Peyer's patch (tissue), 4 donors: ENCODE measurements around the gene TMEM140. TPM values are rescaled to one million over a fixed set of nuclear protein-coding genes. Genes with fewer than 3 reads are reported as not detected.

Experiments used
- DNase-seq, 3 donors: peaks; one replicate each; pipeline ENCODE4 v3.0.0-alpha.2; 2017 to 2019
- H3K27ac ChIP-seq, 4 donors: fragments of 200-600 bp; sonication (generic); one replicate each; pipeline ENCODE4 v1.5.1; 2016 to 2019
- H3K27me3 ChIP-seq, 2 donors: fragments of 200-600 bp; sonication (generic); one replicate each; pipeline ENCODE4 v1.5.1; 2019
- H3K36me3 ChIP-seq, 3 donors: fragments of 200-600 bp; sonication (generic); one replicate each; pipeline ENCODE4 v1.5.1; 2016 to 2019
- H3K4me1 ChIP-seq, 4 donors: fragments of 200-600 bp; sonication (generic); one replicate each; pipeline ENCODE4 v1.5.1; 2016 to 2019
- H3K4me3 ChIP-seq, 4 donors: fragments of 200-600 bp; sonication (generic); 1 replicate in 3 of 4; 2 replicates in 1 of 4; pipeline ENCODE4 v1.5.1; 2016 to 2019; ENCODE audit warnings: mild to moderate bottlenecking in 1 of 4
- H3K9me3 ChIP-seq, 4 donors: fragments of 200-600 bp; sonication (generic); one replicate each; pipeline ENCODE4 v1.5.1; 2016 to 2019; ENCODE audit warnings: mild to moderate bottlenecking in 1 of 4
- POLR2A ChIP-seq, 2 donors: fragments of 450-650 bp; IDR thresholded peaks; one replicate each; pipeline ENCODE4 v1.5.1; 2017; ENCODE audit warnings: antibody characterized with exemption in 2 of 2, mild to moderate bottlenecking in 2 of 2, moderate library complexity in 2 of 2
- total RNA-seq, 4 donors: library from RNA; depleted of rRNA; stranded (reverse); fragments of >200 nt; gene quantifications; one replicate each; pipeline ENCODE4 v1.1.0, GENCODE V29; 2016
- TF ChIP-seq, protein P1 (sequence below), 6 experiments: fragments of 450-650 bp in 4 of 6; fragments of 200-600 bp in 2 of 6; sonication (generic) in 1 of 6; IDR thresholded peaks; one replicate each; pipeline ENCODE4 v1.5.1; 2017 to 2019; ENCODE audit warnings: antibody characterized with exemption in 6 of 6, mild to moderate bottlenecking in 3 of 6, moderate library complexity in 1 of 6

The TMEM140 gene
- total RNA-seq, 4 donors from 2014 or later: 33.4 to 39.6 (median 36.5) TPM

DNA sequence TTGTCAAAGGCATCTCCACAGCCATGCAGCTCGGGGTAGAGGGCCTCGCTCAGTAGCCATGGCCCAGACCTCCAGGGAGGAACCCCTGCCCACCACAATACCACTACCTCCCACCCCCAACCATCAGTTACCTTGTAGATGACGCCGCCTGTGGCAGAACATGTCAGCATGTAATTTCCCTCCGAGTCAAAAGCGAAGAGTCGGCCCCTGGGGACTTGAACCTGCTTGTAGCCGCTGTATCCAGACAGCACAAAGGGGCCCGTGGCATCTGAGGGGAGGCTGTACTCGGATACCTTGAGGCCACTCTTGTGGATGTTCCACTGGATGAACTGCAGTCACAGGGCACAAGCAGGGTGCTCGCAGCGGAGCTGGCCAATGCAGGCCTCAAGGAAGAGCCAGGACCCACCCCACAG lies 39.0 kb downstream of the TMEM140 start:
- no peak overlapping the region for H3K4me3 ChIP-seq
- H3K4me1 ChIP-seq: no peaks in the 10 kb centered on the region
- no peak overlapping the region for H3K27ac ChIP-seq
- TF ChIP-seq POLR2A (IDR thresholded peaks at IDR 0.05): no peak
- TF ChIP-seq, protein P1, sequence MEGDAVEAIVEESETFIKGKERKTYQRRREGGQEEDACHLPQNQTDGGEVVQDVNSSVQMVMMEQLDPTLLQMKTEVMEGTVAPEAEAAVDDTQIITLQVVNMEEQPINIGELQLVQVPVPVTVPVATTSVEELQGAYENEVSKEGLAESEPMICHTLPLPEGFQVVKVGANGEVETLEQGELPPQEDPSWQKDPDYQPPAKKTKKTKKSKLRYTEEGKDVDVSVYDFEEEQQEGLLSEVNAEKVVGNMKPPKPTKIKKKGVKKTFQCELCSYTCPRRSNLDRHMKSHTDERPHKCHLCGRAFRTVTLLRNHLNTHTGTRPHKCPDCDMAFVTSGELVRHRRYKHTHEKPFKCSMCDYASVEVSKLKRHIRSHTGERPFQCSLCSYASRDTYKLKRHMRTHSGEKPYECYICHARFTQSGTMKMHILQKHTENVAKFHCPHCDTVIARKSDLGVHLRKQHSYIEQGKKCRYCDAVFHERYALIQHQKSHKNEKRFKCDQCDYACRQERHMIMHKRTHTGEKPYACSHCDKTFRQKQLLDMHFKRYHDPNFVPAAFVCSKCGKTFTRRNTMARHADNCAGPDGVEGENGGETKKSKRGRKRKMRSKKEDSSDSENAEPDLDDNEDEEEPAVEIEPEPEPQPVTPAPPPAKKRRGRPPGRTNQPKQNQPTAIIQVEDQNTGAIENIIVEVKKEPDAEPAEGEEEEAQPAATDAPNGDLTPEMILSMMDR (IDR thresholded peaks at IDR 0.05): no peak
- peaks cover 0 to 15% (median 4%) of the 10 kb centered on the region in 4 donors for H3K9me3 ChIP-seq
- H3K36me3 ChIP-seq: peaks cover 0 to 75% (median 0%) of the 10 kb centered on the region in 3 donors
- H3K27me3 ChIP-seq: no peaks in the 10 kb centered on the region
- no peak for DNase-seq

DNA sequence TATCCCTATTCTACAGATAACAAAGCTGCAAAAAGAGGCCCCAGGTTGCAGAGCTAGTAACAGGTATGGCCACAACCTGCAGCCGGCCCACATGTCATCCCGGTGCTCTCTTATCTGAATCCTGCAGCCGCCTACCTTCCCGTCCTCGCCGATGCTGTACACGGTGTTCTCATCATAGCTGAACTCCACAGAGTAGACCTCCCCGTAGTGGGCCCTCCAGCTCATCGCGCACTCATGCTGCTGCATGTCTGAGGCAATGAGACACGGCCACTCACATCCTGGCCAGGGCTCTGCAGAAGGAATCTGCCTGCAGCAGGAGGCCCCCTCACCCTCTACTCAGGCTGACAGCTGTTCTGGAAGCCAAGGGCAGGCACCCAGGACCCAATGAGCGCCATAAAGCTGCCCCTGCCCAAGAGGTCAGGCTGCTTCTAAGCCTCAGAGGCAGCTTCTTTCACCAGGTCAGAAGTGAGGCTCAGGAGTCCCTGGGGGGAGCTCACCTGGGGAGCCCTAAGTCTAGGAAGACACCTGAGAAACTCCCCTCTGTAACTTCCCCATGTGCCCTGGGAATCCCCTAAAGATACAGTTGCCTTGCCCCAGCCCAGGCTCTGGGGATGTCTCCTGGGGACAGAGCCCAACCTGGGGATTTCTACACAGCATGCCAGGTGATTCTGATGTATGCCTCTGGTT lies 40.6 kb downstream of the TMEM140 start:
- H3K4me3 ChIP-seq: no peak overlapping the region
- H3K27me3 ChIP-seq: no peaks in the 10 kb centered on the region
- no peak for DNase-seq
- peaks cover 0 to 76% (median 0%) of the 10 kb centered on the region in 3 donors for H3K36me3 ChIP-seq
- no peaks in the 10 kb centered on the region for H3K9me3 ChIP-seq
- no peak overlapping the region for H3K27ac ChIP-seq
- H3K4me1 ChIP-seq: no peaks in the 10 kb centered on the region
- TF ChIP-seq POLR2A (IDR thresholded peaks at IDR 0.05): no peak
- TF ChIP-seq, protein P1 (IDR thresholded peaks at IDR 0.05): no peak

DNA sequence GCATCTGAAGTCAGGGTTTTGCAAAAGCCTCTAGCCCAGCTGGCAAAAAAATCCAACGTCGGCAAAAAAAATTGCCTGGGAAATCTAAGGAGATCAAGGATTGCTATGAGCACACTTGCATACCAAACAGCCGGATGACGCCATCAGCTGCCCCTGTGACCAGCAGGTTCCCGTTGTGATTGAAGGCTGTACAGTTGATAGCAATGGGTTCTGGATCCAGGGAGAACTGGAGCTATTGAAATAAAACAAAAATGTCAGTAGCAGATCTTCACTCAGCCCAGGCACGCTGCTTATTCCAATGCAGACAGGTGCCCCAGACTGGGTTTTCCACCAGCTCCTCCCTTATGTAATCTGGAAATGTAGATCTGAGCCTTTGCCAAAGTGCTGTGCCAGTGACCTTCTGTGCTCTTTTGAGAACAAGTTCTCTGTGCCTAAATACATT lies 41.4 kb downstream of the TMEM140 start:
- H3K27ac ChIP-seq: no peak overlapping the region

DNA sequence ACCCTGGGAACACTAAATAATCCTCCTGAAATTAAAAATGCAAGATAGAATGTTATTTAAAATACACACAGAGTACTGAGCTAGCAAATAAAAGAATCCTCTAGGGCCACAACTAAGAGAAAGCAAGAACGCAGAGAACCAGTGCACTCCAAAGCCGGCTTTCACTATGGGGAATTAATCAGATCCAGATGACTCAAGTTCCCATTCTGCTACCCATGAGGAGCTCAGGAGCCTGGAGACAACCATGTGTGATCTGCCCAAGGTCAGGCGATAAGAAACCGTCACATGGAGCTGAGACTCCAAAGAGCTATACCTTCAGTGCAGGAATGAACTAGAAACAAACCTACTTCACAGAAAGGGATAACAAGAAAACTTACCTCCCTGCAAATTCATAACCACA lies 42.1 kb downstream of the TMEM140 start:
- H3K4me3 ChIP-seq: no peak overlapping the region
- H3K4me1 ChIP-seq: no peaks in the 10 kb centered on the region
- H3K36me3 ChIP-seq: peaks cover 0 to 72% (median 0%) of the 10 kb centered on the region in 3 donors
- TF ChIP-seq, protein P1 (IDR thresholded peaks at IDR 0.05): no peak
- TF ChIP-seq POLR2A (IDR thresholded peaks at IDR 0.05): no peak
- H3K27ac ChIP-seq: no peak overlapping the region
- no peaks in the 10 kb centered on the region for H3K9me3 ChIP-seq
- no peaks in the 10 kb centered on the region for H3K27me3 ChIP-seq
- DNase-seq: no peak

More for the DNA sequence above, 41.4 kb downstream of the TMEM140 start:
- TF ChIP-seq, protein P1 (IDR thresholded peaks at IDR 0.05): no peak
- no peak for TF ChIP-seq POLR2A (IDR thresholded peaks at IDR 0.05)
- H3K36me3 ChIP-seq: peaks cover 0 to 71% (median 0%) of the 10 kb centered on the region in 3 donors
- H3K4me1 ChIP-seq: no peaks in the 10 kb centered on the region
- H3K9me3 ChIP-seq: no peaks in the 10 kb centered on the region
- no peak overlapping the region for H3K4me3 ChIP-seq
- no peak for DNase-seq
- H3K27me3 ChIP-seq: no peaks in the 10 kb centered on the region

DNA sequence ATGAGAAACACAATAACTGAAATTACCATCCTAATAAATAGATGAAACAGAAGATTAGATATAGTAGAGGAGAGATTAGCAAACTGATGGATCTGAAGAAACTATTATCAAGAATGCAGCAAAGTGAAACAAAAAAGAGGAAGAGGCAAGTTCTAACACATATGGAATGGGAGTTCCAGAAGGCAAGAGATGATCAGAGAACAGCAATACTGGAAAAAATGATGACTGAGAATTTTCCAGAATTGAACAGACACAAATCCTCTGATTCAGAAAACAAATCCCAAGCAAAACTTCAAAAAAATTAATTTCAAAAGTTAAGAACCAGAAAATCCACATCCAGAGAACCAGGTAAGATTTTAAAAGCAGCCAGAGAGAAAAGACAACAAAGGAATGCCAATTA lies 42.8 kb downstream of the TMEM140 start:
- Histone ChIP-seq H3K27ac (no peak overlapping the region), H3K9me3 (no peaks in the 10 kb centered on the region), H3K27me3 (no peaks in the 10 kb centered on the region), H3K4me3 (no peak overlapping the region), H3K4me1 (no peaks in the 10 kb centered on the region), H3K36me3 (peaks cover 0 to 70% (median 0%) of the 10 kb centered on the region in 3 donors)
- no peak for TF ChIP-seq POLR2A (IDR thresholded peaks at IDR 0.05)
- TF ChIP-seq, protein P1 (IDR thresholded peaks at IDR 0.05): no peak
- no peak for DNase-seq
